Activated CD4-positive, alpha-beta T cell treated with anti-CD3 and anti-CD28 coated beads for 48 hours (primary cell): Measurements from ENCODE around the gene GCC2.
"Not testable (repeated sequence)": the region's sequence is repeated elsewhere in the genome, so short reads cannot be mapped to it uniquely, and the experiment has no call there.

Source experiments
- DNase-seq: peaks from one replicate; pipeline ENCODE4 v3.0.0-alpha.2; 2020

Gene GCC2

GRCh38 chr2:108533832-108534583 is 85.0 kb downstream of the GCC2 start, which contains the start of gene LIMS1:
Gene LIMS1, plus strand, starts transcription at chr2:108534470. Its CDS starts 93 bp downstream, at chr2:108534563.
- DNase-seq = peak; percentile 90

GRCh38 chr2:108534584-108535356 is 85.8 kb downstream of the GCC2 start:
- DNase-seq = peak; percentile 51

- no peak for DNase-seq
Measured at GRCh38 chr2:108535357-108535631, 86.3 kb downstream of the GCC2 start.

- DNase-seq = no peak
Measured at GRCh38 chr2:108536133-108536780, 87.3 kb downstream of the GCC2 start.

- no peak for DNase-seq
Measured at GRCh38 chr2:108536911-108537310, 87.9 kb downstream of the GCC2 start.

GRCh38 chr2:108538000-108538625 is 89.1 kb downstream of the GCC2 start:
- DNase-seq = no peak

- no peak for DNase-seq
Measured at GRCh38 chr2:108541451-108541850, 92.4 kb downstream of the GCC2 start.

- no peak for DNase-seq
Measured at GRCh38 chr2:108542071-108542470, 93.1 kb downstream of the GCC2 start.

- no peak for DNase-seq
Measured at GRCh38 chr2:108547606-108548005, 98.6 kb downstream of the GCC2 start.

GRCh38 chr2:108548208-108549003 is 99.4 kb downstream of the GCC2 start:
- no peak for DNase-seq

GRCh38 chr2:108552566-108552965 is 103.6 kb downstream of the GCC2 start:
- DNase-seq = no peak

GRCh38 chr2:108553209-108553919 is 104.4 kb downstream of the GCC2 start:
- DNase-seq = no peak

GRCh38 chr2:108554528-108554927 is 105.5 kb downstream of the GCC2 start:
- DNase-seq = no peak

GRCh38 chr2:108555572-108555971 is 106.6 kb downstream of the GCC2 start:
- no peak for DNase-seq

- DNase-seq = not testable (repeated sequence)
Measured at GRCh38 chr2:108556581-108556980, 107.6 kb downstream of the GCC2 start.
